Endothelial cell of hepatic sinusoid (primary cell): ENCODE measurements around the gene DIP2C.
"Not testable (repeated sequence)": the region's sequence is repeated elsewhere in the genome, so short reads cannot be mapped to it uniquely, and the experiment has no call there.

Experiments used
- in situ Hi-C: cut with HindIII; loops from 2 replicates; pipeline ENCODE4 v1.10.0; 2017; ENCODE audit warnings: low sequenced_read_pairs

DIP2C gene

GRCh38 chr10:413662-414071, 275.8 kb downstream of the DIP2C start:
- in situ Hi-C loops: no loop called here

GRCh38 chr10:412109-412508, 277.4 kb downstream of the DIP2C start:
- in situ Hi-C loops: no loop called here

GRCh38 chr10:411603-412002, 277.9 kb downstream of the DIP2C start:
- in situ Hi-C loops: no loop called here

GRCh38 chr10:409408-410040, 279.9 kb downstream of the DIP2C start:
- in situ Hi-C loops: no loop called here

GRCh38 chr10:408236-408635, 281.2 kb downstream of the DIP2C start:
- in situ Hi-C loops: no loop called here

- in situ Hi-C loops: no loop called here
These were observed 282.5 kb downstream of the DIP2C start for GRCh38 chr10:406976-407375.

- in situ Hi-C loops: no loop called here
These were observed 283.8 kb downstream of the DIP2C start for GRCh38 chr10:405648-406047.

- in situ Hi-C loops: no loop called here
These were observed 284.5 kb downstream of the DIP2C start for GRCh38 chr10:404991-405390.

GRCh38 chr10:404346-404745, 285.1 kb downstream of the DIP2C start:
- in situ Hi-C loops: no loop called here

- in situ Hi-C loops: no loop called here
These were observed 290.5 kb downstream of the DIP2C start for GRCh38 chr10:398954-399353.

- in situ Hi-C loops: no loop called here
These were observed 292.0 kb downstream of the DIP2C start for GRCh38 chr10:397321-398068.

GRCh38 chr10:396535-397220, 292.8 kb downstream of the DIP2C start:
- in situ Hi-C loops: no loop called here

GRCh38 chr10:396107-396506, 293.4 kb downstream of the DIP2C start:
- in situ Hi-C loops: no loop called here

- in situ Hi-C loops: no loop called here
These were observed 293.8 kb downstream of the DIP2C start for GRCh38 chr10:395665-396064.

- in situ Hi-C loops: not testable (repeated sequence)
These were observed 294.9 kb downstream of the DIP2C start for GRCh38 chr10:394439-395101.

GRCh38 chr10:393787-394438, 295.6 kb downstream of the DIP2C start:
- in situ Hi-C loops: no loop called here

- in situ Hi-C loops: no loop called here
These were observed 296.2 kb downstream of the DIP2C start for GRCh38 chr10:393106-393745.

GRCh38 chr10:392705-393037, 296.8 kb downstream of the DIP2C start:
- in situ Hi-C loops: no loop called here

GRCh38 chr10:391847-392704, 297.4 kb downstream of the DIP2C start:
- in situ Hi-C loops: no loop called here

- in situ Hi-C loops: no loop called here
These were observed 298.2 kb downstream of the DIP2C start for GRCh38 chr10:391305-391704.
